Measurements from ENCODE around the gene UBE2L6.

GRCh38 chr11:57560146-57560545, 7.3 kb downstream of the UBE2L6 start:
- TF ChIP-seq, protein P1, sequence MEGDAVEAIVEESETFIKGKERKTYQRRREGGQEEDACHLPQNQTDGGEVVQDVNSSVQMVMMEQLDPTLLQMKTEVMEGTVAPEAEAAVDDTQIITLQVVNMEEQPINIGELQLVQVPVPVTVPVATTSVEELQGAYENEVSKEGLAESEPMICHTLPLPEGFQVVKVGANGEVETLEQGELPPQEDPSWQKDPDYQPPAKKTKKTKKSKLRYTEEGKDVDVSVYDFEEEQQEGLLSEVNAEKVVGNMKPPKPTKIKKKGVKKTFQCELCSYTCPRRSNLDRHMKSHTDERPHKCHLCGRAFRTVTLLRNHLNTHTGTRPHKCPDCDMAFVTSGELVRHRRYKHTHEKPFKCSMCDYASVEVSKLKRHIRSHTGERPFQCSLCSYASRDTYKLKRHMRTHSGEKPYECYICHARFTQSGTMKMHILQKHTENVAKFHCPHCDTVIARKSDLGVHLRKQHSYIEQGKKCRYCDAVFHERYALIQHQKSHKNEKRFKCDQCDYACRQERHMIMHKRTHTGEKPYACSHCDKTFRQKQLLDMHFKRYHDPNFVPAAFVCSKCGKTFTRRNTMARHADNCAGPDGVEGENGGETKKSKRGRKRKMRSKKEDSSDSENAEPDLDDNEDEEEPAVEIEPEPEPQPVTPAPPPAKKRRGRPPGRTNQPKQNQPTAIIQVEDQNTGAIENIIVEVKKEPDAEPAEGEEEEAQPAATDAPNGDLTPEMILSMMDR (conservative IDR thresholded peaks at IDR 0.05 in 1 of 2, IDR thresholded peaks at IDR 0.05 in 1 of 2; ENCODE audit: extremely low read depth in 1 of 2, insufficient read depth in 1 of 2, low read depth in 1 of 2, low read length in 2 of 2): no peak
- TF ChIP-seq EZH2 (IDR thresholded peaks at IDR 0.05; ENCODE audit: borderline replicate concordance, low read length): no peak

Measured in mammary epithelial cell (primary cell).